DND-41 (cell line): Measurements from ENCODE around the gene NEDD4L.

ENCODE experiments used
- ATAC-seq: fragments of 200-7000 bp; cut with Tn5 transposase; 3 replicates; pipeline ENCODE4 v1.9.1; 2021; ENCODE audit warnings: low read depth; ENCODE audit not compliant: insufficient read depth
- DNase-seq: peaks from one replicate; pipeline ENCODE4 v3.0.0-alpha.2; 2020
- H2AFZ ChIP-seq: 2 replicates; pipeline ENCODE4 v1.6.0; 2012; ENCODE audit warnings: low read depth, low read length
- H3K27ac ChIP-seq: 2 replicates; pipeline ENCODE4 v1.5.1; 2012; ENCODE audit warnings: low read length, inconsistent platforms
- H3K27me3 ChIP-seq: fragments of 200-600 bp; sonication (generic); 2 replicates; pipeline ENCODE4 v1.6.0; 2012; ENCODE audit warnings: low read length, mild to moderate bottlenecking, inconsistent platforms; ENCODE audit not compliant: insufficient read depth, poor library complexity
- H3K36me3 ChIP-seq: 2 replicates; pipeline ENCODE4 v1.5.1; 2012; ENCODE audit warnings: low read length, inconsistent platforms; ENCODE audit not compliant: insufficient read depth
- H3K4me1 ChIP-seq: 2 replicates; pipeline ENCODE4 v1.5.1; 2012; ENCODE audit warnings: mild to moderate bottlenecking, low read length; ENCODE audit not compliant: insufficient read depth
- H3K4me2 ChIP-seq: 2 replicates; pipeline ENCODE4 v1.6.0; 2012; ENCODE audit warnings: mild to moderate bottlenecking, moderate library complexity, low read length, inconsistent platforms; ENCODE audit not compliant: insufficient read depth
- H3K4me3 ChIP-seq, 2 experiments: fragments of 200-600 bp in 1 of 2; shearing (Covaris generic) in 1 of 2; 2 replicates each; pipeline ENCODE4 v1.5.1; 2012 to 2016; ENCODE audit warnings: inconsistent platforms in 2 of 2, low read length in 2 of 2, mild to moderate bottlenecking in 2 of 2, low read depth in 1 of 2, moderate library complexity in 1 of 2
- H3K79me2 ChIP-seq: 2 replicates; pipeline ENCODE4 v1.6.0; 2012; ENCODE audit warnings: low read length, inconsistent platforms; ENCODE audit not compliant: insufficient read depth
- H3K9ac ChIP-seq: 2 replicates; pipeline ENCODE4 v1.6.0; 2012; ENCODE audit warnings: low read depth, mild to moderate bottlenecking, inconsistent platforms, low read length, moderate library complexity
- H3K9me3 ChIP-seq: 2 replicates; pipeline ENCODE4 v1.5.1; 2012; ENCODE audit warnings: low read length, moderate library complexity, mild to moderate bottlenecking, inconsistent platforms; ENCODE audit not compliant: insufficient read depth, severe bottlenecking
- H4K20me1 ChIP-seq: 2 replicates; pipeline ENCODE4 v1.6.0; 2012; ENCODE audit warnings: low read length; ENCODE audit not compliant: insufficient read depth
- EZH2 ChIP-seq: IDR thresholded peaks from 3 replicates; pipeline ENCODE4 v1.6.1; 2012; ENCODE audit warnings: borderline replicate concordance, low read depth, mild to moderate bottlenecking, moderate library complexity, low read length, inconsistent platforms; ENCODE audit not compliant: severe bottlenecking
- TF ChIP-seq, protein P1 (sequence below): IDR thresholded peaks from 2 replicates; pipeline ENCODE4 v1.5.1; 2012; ENCODE audit warnings: borderline replicate concordance, low read length, moderate library complexity, mild to moderate bottlenecking; ENCODE audit not compliant: poor library complexity, severe bottlenecking; ENCODE audit errors: extremely low read depth

Gene NEDD4L

GRCh38 chr18:58344080-58344670, 300.1 kb downstream of the NEDD4L start:
- Histone ChIP-seq H3K9ac (no peak overlapping the region), H3K4me1 (no peaks in the 10 kb centered on the region)
- no peak for ATAC-seq

GRCh38 chr18:58344861-58345463, 300.9 kb downstream of the NEDD4L start:
- Histone ChIP-seq H3K4me2 (no peak overlapping the region), H2AFZ (no peak overlapping the region), H4K20me1 (no peaks in the 10 kb centered on the region), H3K36me3 (no peaks in the 10 kb centered on the region), H3K27me3 (no peaks in the 10 kb centered on the region), H3K9me3 (no peaks in the 10 kb centered on the region), H3K4me3 (no peak overlapping the region), H3K9ac (no peak overlapping the region), H3K27ac (no peak overlapping the region), H3K79me2 (no peaks in the 10 kb centered on the region), H3K4me1 (no peaks in the 10 kb centered on the region)
- ATAC-seq, result no peak
- TF ChIP-seq, protein P1, sequence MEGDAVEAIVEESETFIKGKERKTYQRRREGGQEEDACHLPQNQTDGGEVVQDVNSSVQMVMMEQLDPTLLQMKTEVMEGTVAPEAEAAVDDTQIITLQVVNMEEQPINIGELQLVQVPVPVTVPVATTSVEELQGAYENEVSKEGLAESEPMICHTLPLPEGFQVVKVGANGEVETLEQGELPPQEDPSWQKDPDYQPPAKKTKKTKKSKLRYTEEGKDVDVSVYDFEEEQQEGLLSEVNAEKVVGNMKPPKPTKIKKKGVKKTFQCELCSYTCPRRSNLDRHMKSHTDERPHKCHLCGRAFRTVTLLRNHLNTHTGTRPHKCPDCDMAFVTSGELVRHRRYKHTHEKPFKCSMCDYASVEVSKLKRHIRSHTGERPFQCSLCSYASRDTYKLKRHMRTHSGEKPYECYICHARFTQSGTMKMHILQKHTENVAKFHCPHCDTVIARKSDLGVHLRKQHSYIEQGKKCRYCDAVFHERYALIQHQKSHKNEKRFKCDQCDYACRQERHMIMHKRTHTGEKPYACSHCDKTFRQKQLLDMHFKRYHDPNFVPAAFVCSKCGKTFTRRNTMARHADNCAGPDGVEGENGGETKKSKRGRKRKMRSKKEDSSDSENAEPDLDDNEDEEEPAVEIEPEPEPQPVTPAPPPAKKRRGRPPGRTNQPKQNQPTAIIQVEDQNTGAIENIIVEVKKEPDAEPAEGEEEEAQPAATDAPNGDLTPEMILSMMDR, result no peak
- no peak for TF ChIP-seq EZH2
- no peak for DNase-seq

More at GRCh38 chr18:58344080-58344670, 300.1 kb downstream of the NEDD4L start:
- Histone ChIP-seq H3K4me3 (no peak overlapping the region), H3K4me2 (no peak overlapping the region), H3K79me2 (no peaks in the 10 kb centered on the region), H3K36me3 (no peaks in the 10 kb centered on the region), H4K20me1 (no peaks in the 10 kb centered on the region), H2AFZ (no peak overlapping the region), H3K27me3 (no peaks in the 10 kb centered on the region), H3K9me3 (no peaks in the 10 kb centered on the region), H3K27ac (no peak overlapping the region)
- no peak for DNase-seq
- no peak for TF ChIP-seq EZH2
- TF ChIP-seq, protein P1, result no peak

DNA sequence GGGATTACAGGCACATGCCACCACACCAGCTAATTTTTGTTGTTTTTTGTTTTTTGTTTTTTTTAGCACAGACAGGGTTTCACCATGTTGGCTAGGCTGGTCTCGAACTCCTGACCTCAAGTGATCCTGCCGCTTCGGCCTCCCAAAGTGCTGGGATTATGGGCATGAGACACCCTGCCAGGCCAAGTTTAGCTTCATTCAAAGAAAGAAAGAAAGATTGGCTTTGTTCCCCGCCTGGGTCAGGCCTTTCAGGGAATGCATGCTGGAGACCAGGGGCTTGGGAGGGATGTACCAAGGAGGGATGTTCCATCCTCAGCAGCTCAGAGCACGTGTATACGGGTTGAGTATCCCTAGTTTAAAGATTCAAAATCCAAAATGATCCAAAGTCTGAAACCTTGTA, 301.8 kb downstream of the NEDD4L start:
- H3K27me3 ChIP-seq, result no peaks in the 10 kb centered on the region
- TF ChIP-seq EZH2, result no peak
- TF ChIP-seq, protein P1, result no peak
- ATAC-seq (no peak), DNase-seq (no peak)
- no peak overlapping the region for H3K4me3 ChIP-seq
- H3K4me1 ChIP-seq, result no peaks in the 10 kb centered on the region
- H3K27ac ChIP-seq, result no peak overlapping the region
- H3K36me3 ChIP-seq, result no peaks in the 10 kb centered on the region
- H4K20me1 ChIP-seq, result no peaks in the 10 kb centered on the region
- no peaks in the 10 kb centered on the region for H3K79me2 ChIP-seq
- no peak overlapping the region for H2AFZ ChIP-seq
- H3K9ac ChIP-seq, result no peak overlapping the region
- H3K9me3 ChIP-seq, result no peaks in the 10 kb centered on the region
- no peak overlapping the region for H3K4me2 ChIP-seq
